ENCODE results near the gene C7orf33. TPM values are rescaled to one million over a fixed set of nuclear protein-coding genes. Genes with fewer than 3 reads are reported as not detected.

The C7orf33 gene
- total and polyA plus RNA-seq, 12 donors = not detected

DNA sequence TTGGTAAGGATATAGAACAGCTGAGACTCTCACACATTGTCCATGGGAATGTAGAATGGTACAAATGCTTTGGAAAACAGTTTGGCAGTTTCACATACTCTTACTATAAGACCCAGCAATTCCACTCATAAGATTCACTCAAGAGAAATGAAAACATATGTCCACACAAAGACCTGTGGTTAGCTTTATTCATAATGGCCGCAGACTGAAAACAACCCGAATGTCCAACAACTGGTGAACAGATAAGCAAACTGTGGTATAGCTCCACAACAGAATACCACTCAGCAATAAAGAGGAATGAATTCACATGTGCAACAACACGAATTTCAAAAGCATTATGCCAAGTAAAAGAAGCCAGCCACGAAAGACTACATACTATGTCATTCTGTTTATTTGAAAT is 74.7 kb downstream of the C7orf33 start:
- H3K9me3 ChIP-seq = no peaks in the 10 kb centered on the region
- TF ChIP-seq, protein P1, sequence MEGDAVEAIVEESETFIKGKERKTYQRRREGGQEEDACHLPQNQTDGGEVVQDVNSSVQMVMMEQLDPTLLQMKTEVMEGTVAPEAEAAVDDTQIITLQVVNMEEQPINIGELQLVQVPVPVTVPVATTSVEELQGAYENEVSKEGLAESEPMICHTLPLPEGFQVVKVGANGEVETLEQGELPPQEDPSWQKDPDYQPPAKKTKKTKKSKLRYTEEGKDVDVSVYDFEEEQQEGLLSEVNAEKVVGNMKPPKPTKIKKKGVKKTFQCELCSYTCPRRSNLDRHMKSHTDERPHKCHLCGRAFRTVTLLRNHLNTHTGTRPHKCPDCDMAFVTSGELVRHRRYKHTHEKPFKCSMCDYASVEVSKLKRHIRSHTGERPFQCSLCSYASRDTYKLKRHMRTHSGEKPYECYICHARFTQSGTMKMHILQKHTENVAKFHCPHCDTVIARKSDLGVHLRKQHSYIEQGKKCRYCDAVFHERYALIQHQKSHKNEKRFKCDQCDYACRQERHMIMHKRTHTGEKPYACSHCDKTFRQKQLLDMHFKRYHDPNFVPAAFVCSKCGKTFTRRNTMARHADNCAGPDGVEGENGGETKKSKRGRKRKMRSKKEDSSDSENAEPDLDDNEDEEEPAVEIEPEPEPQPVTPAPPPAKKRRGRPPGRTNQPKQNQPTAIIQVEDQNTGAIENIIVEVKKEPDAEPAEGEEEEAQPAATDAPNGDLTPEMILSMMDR (IDR thresholded peaks at IDR 0.05) = no peak
- H3K27me3 ChIP-seq = no peaks in the 10 kb centered on the region
- DNase-seq (no peak), ATAC-seq (no peak)
- no peaks in the 10 kb centered on the region for H3K36me3 ChIP-seq
- peaks cover 0 to 22% (median 0%) of the 10 kb centered on the region in 9 donors for H3K4me1 ChIP-seq
- intact Hi-C loops (cut with DNase I) = no loop called here
- WGBS, 2 donors = 82 to 85% methylated on average over 4 of the region's 4 CpGs
- H3K4me3 ChIP-seq = no peak overlapping the region
- H3K27ac ChIP-seq = no peak overlapping the region

Other genes with a start within 250 kb of the C7orf33 start
- gene CUL1, start 108.1 kb downstream of the C7orf33 start, total RNA-seq = 10 to 100 TPM; 40.6 to 53.4 (median 45.0) TPM
- 10 to 100 TPM; 14.0 to 33.5 TPM for gene CUL1, start 108.1 kb downstream of the C7orf33 start, polyA plus RNA-seq

Measured in heart right ventricle (tissue), 16 donors.